HG03280 (cell line): ENCODE measurements around the gene CERS1.

Experiments used
- ATAC-seq: cut with Tn5 transposase; IDR thresholded peaks from one replicate; pipeline ENCODE4 v1.9.1; 2021; ENCODE audit warnings: mild to moderate bottlenecking, moderate library complexity; ENCODE audit not compliant: unreplicated experiment

The CERS1 gene

GRCh38 chr19:18899624-18900560 lies 3.9 kb upstream of the CERS1 start:
- no peak for ATAC-seq

GRCh38 chr19:18898607-18899408 lies 2.9 kb upstream of the CERS1 start:
- no peak for ATAC-seq

- ATAC-seq, result no peak
Observed at GRCh38 chr19:18898081-18898606, 2.2 kb upstream of the CERS1 start.

- ATAC-seq, result no peak
Observed at GRCh38 chr19:18897094-18898029, 1.4 kb upstream of the CERS1 start.

- ATAC-seq, result no peak
Observed at GRCh38 chr19:18896421-18896841, 473 bp upstream of the CERS1 start.

- no peak for ATAC-seq
Observed at GRCh38 chr19:18895038-18895823, 727 bp downstream of the CERS1 start.

- no peak for ATAC-seq
Observed at GRCh38 chr19:18894254-18895037, 1.5 kb downstream of the CERS1 start.

- no peak for ATAC-seq
Observed at GRCh38 chr19:18893587-18894253, 2.2 kb downstream of the CERS1 start.

- no peak for ATAC-seq
Observed at GRCh38 chr19:18889949-18890745, 5.8 kb downstream of the CERS1 start.

GRCh38 chr19:18886972-18887371 lies 9.0 kb downstream of the CERS1 start:
- ATAC-seq, result no peak

- ATAC-seq, result no peak
Observed at GRCh38 chr19:18883526-18884304, 12.2 kb downstream of the CERS1 start.

- ATAC-seq, result no peak
Observed at GRCh38 chr19:18881491-18881890, 14.5 kb downstream of the CERS1 start.

- no peak for ATAC-seq
Observed at GRCh38 chr19:18879579-18880373, 16.2 kb downstream of the CERS1 start.

- ATAC-seq, result no peak
Observed at GRCh38 chr19:18878858-18879578, 16.9 kb downstream of the CERS1 start.

GRCh38 chr19:18878058-18878797 lies 17.7 kb downstream of the CERS1 start:
- ATAC-seq, result no peak
